ENCODE results near the gene MYL10.

The MYL10 gene

DNA sequence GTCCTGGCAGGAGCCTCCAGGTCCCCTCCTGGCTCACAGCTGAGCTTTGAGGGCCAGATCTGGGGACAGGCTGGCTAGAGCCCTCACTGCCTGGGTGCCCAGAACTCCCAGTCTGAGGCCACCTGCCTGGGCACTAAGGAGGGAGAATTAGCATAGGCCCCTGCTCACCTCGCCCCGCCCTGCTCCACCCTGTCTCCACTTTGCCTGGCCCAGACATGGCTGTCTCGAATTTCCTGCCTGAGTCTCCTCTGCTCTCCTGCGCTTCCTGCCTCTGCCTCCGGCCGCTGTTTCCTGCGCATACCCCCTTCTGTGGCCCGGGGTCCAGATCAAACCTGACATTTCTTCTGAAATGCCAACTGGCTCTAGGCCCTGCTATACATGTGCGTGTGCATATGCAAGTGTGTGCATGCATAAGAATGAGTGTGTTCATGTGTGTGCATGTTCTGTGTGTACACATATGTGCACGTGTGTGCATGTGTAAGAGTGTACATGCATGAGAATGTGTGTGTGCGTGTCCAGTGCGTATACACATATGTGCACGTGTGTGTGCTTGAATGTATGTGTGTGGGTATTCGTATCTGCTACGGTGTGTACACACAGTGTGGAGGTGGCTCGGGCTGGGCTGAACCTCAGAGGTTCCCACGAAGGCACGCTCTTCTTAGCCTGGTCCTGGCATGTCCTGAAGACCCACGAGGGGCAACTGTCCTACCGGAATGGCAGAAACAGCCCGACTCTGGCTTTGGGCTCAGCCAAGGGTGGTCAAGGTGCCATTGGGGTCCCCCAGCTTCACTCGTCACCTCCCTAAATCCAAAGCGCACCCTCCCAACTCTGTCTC, 64.9 kb downstream of the MYL10 start:
- no peak for DNase-seq
